GM19035 (cell line): Measurements from ENCODE around the gene PRMT1.
"Not testable (repeated sequence)": the region's sequence is repeated elsewhere in the genome, so short reads cannot be mapped to it uniquely, and the experiment has no call there.

Experiments used
- ATAC-seq: cut with Tn5 transposase; IDR thresholded peaks from one replicate; pipeline ENCODE4 v1.9.1; 2021; ENCODE audit not compliant: unreplicated experiment

Gene PRMT1

GRCh38 chr19:49718511-49718910, 41.4 kb downstream of the PRMT1 start:
- ATAC-seq = no peak

GRCh38 chr19:49718991-49719390, 41.9 kb downstream of the PRMT1 start:
- no peak for ATAC-seq

DNA sequence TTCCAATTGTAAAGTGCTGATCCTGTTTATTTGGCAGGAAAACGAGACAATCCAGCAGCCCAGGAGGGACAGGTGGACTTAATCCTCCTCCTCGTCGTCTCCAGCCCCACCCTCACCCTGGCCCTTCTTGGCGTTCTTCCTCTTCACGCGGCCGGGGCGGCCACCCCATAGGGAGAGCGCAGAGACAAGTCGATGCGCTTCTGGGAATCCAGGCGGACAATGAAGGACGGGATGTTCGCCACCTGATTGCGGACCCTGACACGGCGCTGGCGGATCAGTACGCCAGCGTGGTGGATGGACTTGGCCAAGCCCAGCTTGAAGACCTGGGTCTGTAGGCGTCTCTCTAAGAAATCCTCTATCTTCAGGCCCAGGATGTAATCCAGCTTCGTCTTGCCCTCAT, 42.3 kb downstream of the PRMT1 start:
- ATAC-seq = not testable (repeated sequence)

- no peak for ATAC-seq
These were observed 50.4 kb downstream of the PRMT1 start for GRCh38 chr19:49727217-49728030.

- no peak for ATAC-seq
These were observed 53.1 kb downstream of the PRMT1 start for GRCh38 chr19:49730166-49730565.
